Spleen (tissue), 11 donors: ENCODE measurements around the gene AMN. TPM values are rescaled to one million over a fixed set of nuclear protein-coding genes. Genes with fewer than 3 reads are reported as not detected.
A peak's percentile ranks its signal among the peaks of the same experiment; 100 is the strongest.

Source experiments
- DNase-seq: peaks from one replicate; pipeline ENCODE4 v3.0.0-alpha.2; 2020
- H3K27ac ChIP-seq, 8 donors: fragments of 200-600 bp; sonication (generic) in 7 of 8; 1 replicate in 4 of 8; 2 replicates in 4 of 8; pipeline versions ENCODE4 v1.5.0 to v1.8.0; 2016 to 2021; ENCODE audit warnings: inconsistent platforms in 4 of 8, mild to moderate bottlenecking in 4 of 8, moderate library complexity in 1 of 8
- H3K27me3 ChIP-seq, 7 donors: fragments of 200-600 bp; sonication (generic) in 6 of 7; replicated peaks in 1 of 7; 1 replicate in 4 of 7; 2 replicates in 3 of 7; pipeline versions ENCODE4 v1.5.0 to v1.8.0; 2016 to 2021; ENCODE audit warnings: inconsistent platforms in 3 of 7, mild to moderate bottlenecking in 1 of 7
- H3K36me3 ChIP-seq, 6 donors: fragments of 200-600 bp; sonication (generic) in 5 of 6; 1 replicate in 4 of 6; 2 replicates in 2 of 6; pipeline versions ENCODE4 v1.5.0 to v1.8.0; 2016 to 2021; ENCODE audit warnings: inconsistent platforms in 2 of 6
- H3K4me1 ChIP-seq, 6 donors: fragments of 200-600 bp; sonication (generic) in 5 of 6; 1 replicate in 3 of 6; 2 replicates in 3 of 6; pipeline versions ENCODE4 v1.5.0 to v1.8.0; 2016 to 2021; ENCODE audit warnings: inconsistent platforms in 3 of 6
- H3K4me3 ChIP-seq, 8 donors: fragments of 200-600 bp; sonication (generic) in 7 of 8; 1 replicate in 4 of 8; 2 replicates in 4 of 8; pipeline versions ENCODE4 v1.5.0 to v1.8.0; 2016 to 2021; ENCODE audit warnings: inconsistent platforms in 4 of 8, mild to moderate bottlenecking in 4 of 8, moderate library complexity in 2 of 8
- H3K9me3 ChIP-seq, 8 donors: fragments of 200-600 bp; sonication (generic) in 7 of 8; 1 replicate in 4 of 8; 2 replicates in 4 of 8; pipeline versions ENCODE4 v1.5.0 to v1.8.0; 2016 to 2021; ENCODE audit warnings: inconsistent platforms in 4 of 8
- POLR2A ChIP-seq, 3 donors: fragments of 450-650 bp; IDR thresholded peaks; one replicate each; pipeline ENCODE4 v1.5.1; 2017; ENCODE audit warnings: antibody characterized with exemption in 3 of 3, mild to moderate bottlenecking in 1 of 3
- POLR2AphosphoS5 ChIP-seq, 3 donors: sonication (generic); formaldehyde crosslinking; IDR thresholded peaks; one replicate each; pipeline ENCODE4 v1.5.1; 2017; ENCODE audit warnings: antibody characterized with exemption in 3 of 3
- WGBS, 5 donors: extraction: QIAGEN DNeasy Blood & Tissue Kit in 3 of 5; methylation state at CpG; one replicate each; pipeline versions ENCODE4 v1.1.5 to v1.1.7; 2013 to 2018; 5-methylcytosine and 5-hydroxymethylcytosine counted together
- intact Hi-C: fragments of 100-400 bp; cut with DNase I; formaldehyde crosslinking; loops from one replicate; pipeline ENCODE4 v1.15.0; 2023; ENCODE audit warnings: low total_unique reads
- polyA plus RNA-seq, 3 donors: library from polyadenylated mRNA; stranded (reverse); fragments of 200-250 nt; gene quantifications; one replicate each; pipeline ENCODE4 v1.2.1, GENCODE V29; 2013
- total RNA-seq, 7 donors: library from RNA; depleted of rRNA in 3 of 7; stranded (reverse); fragments of >200 nt in 3 of 7; fragmentation: NEBNext Ultra II Directional in 4 of 7; extraction: Animal tissue kit (Norgen Biotek cat#: 25700) in 4 of 7; gene quantifications; one replicate each; pipeline versions ENCODE4 v1.1.0 to v1.2.1, GENCODE V29; 2016 to 2021
- TF ChIP-seq, protein P1 (sequence below), 11 experiments: fragments of 200-600 bp in 7 of 11; fragments of 450-650 bp in 4 of 11; sonication (generic) in 4 of 11; IDR thresholded peaks in 8 of 11; conservative IDR thresholded peaks in 3 of 11; 1 replicate in 7 of 11; 2 replicates in 4 of 11; pipeline versions ENCODE4 v1.4.0 to v1.8.0; 2016 to 2021; ENCODE audit warnings: antibody characterized with exemption in 11 of 11, inconsistent platforms in 4 of 11, mild to moderate bottlenecking in 1 of 11
- donor health status: healthy with polysubstance abuse.
- donor health status: DM: no; HTN: no; CAD: no; lungs with moderate emphysema.
- donor health status: DM: no; HTN: no; CAD: no.
- donor health status: Bipolar disorder and iron deficiency.
- donor health status: healthy.
- donor health status: DM: no; HTN: no; CAD: no.
- donor health status: DM: yes; HTN: yes; CAD: no.

Gene AMN
- total and polyA plus RNA-seq, 10 donors = 0.65 to 3.0 (median 2.2) TPM

DNA sequence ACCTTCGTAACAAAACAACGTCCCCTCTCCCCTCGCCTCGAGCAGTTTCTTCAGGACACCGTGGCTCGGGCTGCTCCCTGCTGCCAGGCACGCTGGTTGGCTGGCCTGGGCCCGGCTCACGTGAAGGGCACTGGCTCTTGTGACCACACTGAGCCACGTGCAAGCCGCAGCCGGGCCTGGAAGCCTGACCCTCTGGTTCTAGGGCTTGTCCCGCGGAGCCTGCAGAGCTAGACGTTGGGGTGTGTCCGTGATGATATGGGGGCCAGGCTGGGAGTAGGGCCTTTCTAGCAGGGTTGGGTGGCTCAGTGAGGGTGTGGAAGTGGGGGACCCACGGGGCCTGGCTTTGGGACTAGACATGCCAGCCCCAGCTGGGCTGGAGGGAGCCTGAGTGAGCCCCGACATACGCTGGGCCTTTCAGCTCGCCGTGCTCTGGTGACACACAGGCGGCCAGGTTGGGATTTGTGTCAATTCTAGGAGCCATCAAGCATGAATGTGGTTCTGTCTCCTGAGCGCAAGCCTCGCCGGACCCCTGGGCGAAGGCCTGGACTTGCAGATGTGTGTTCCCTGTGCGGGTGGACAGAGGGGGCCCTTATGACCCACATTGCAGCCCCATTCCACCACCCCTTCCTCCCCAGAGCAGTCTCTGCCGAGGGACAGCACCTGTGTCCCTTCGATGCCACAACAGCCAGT, 13.6 kb upstream of the AMN start:
- Histone ChIP-seq H3K36me3 (peaks cover 3 to 96% (median 53%) of the 10 kb centered on the region in 6 donors), H3K27ac (no peak overlapping the region), H3K9me3 (no peaks in the 10 kb centered on the region), H3K27me3 (no peaks in the 10 kb centered on the region), H3K4me3 (no peak overlapping the region), H3K4me1 (peaks cover 0 to 18% (median 3%) of the 10 kb centered on the region in 6 donors)
- TF ChIP-seq POLR2AphosphoS5 (IDR thresholded peaks at IDR 0.05) (peak in 1 of 3 donors; percentile 42), POLR2A (IDR thresholded peaks at IDR 0.05) (no peak)
- DNase-seq = peak; percentile 75
- intact Hi-C loops = no loop called here
- WGBS, 5 donors = 90 to 95% (median 94%) methylated on average over 14 to 29 of the region's 29 CpGs

DNA sequence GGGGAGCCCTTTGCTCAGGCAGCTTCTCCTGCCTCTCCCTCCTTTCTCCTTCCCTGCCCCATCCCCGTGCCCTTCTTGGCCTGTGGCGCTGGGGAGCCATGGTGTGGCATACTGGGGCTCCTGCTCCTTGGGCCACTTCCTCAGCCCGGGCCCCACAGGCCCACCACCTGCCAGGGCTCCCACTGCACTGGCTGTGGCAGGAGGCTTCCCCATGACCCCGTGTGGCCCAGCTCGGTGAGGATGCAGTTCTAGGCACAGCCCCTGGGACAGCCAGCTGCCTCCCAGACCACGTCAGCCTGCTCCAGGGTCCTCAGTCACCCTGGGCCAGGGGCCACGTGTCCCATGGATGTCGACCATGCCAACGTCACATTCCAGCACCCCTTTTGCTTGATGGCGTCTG, 13.0 kb upstream of the AMN start:
- TF ChIP-seq, protein P1, sequence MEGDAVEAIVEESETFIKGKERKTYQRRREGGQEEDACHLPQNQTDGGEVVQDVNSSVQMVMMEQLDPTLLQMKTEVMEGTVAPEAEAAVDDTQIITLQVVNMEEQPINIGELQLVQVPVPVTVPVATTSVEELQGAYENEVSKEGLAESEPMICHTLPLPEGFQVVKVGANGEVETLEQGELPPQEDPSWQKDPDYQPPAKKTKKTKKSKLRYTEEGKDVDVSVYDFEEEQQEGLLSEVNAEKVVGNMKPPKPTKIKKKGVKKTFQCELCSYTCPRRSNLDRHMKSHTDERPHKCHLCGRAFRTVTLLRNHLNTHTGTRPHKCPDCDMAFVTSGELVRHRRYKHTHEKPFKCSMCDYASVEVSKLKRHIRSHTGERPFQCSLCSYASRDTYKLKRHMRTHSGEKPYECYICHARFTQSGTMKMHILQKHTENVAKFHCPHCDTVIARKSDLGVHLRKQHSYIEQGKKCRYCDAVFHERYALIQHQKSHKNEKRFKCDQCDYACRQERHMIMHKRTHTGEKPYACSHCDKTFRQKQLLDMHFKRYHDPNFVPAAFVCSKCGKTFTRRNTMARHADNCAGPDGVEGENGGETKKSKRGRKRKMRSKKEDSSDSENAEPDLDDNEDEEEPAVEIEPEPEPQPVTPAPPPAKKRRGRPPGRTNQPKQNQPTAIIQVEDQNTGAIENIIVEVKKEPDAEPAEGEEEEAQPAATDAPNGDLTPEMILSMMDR (IDR thresholded peaks at IDR 0.05 in 8 of 11, conservative IDR thresholded peaks at IDR 0.05 in 3 of 11) = no peak
- peak in 1 of 3 donors; percentile 17 for TF ChIP-seq POLR2AphosphoS5 (IDR thresholded peaks at IDR 0.05)
- H3K27ac ChIP-seq = no peak overlapping the region
- no peak overlapping the region for H3K4me3 ChIP-seq
- peaks cover 3 to 92% (median 48%) of the 10 kb centered on the region in 6 donors for H3K36me3 ChIP-seq
- peak; percentile 70 for DNase-seq
- peaks cover 1 to 23% (median 8%) of the 10 kb centered on the region in 6 donors for H3K4me1 ChIP-seq
- no peaks in the 10 kb centered on the region for H3K27me3 ChIP-seq
- 80 to 97% (median 91%) methylated on average over 7 to 10 of the region's 10 CpGs for WGBS, 5 donors
- H3K9me3 ChIP-seq = no peaks in the 10 kb centered on the region
- intact Hi-C loops = no loop called here

DNA sequence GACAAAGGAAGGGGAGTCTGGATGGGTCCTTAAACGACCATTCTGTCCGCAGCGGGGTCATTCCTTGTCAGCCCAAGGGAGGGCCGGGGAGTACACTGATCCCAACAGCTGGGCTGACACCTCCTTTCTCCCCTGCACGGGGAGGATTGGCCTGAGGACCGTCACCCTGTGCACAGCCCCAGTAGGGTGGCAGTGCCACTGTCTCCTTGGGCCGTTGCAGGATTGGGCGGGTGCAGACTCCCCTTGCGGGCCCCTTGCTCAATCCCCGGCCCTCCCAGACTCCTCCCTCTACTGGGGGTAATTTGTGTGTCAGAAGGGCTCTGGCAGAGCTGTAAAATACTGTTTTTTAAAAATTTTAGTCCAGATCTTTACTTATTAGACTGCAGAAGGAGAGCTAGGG, 12.6 kb upstream of the AMN start:
- intact Hi-C loops = no loop called here
- H3K4me3 ChIP-seq = no peak overlapping the region
- peak; percentile 50 for DNase-seq
- peaks cover 6 to 27% (median 12%) of the 10 kb centered on the region in 6 donors for H3K4me1 ChIP-seq
- TF ChIP-seq, protein P1 (IDR thresholded peaks at IDR 0.05 in 8 of 11, conservative IDR thresholded peaks at IDR 0.05 in 3 of 11) = no peak
- TF ChIP-seq POLR2AphosphoS5 (IDR thresholded peaks at IDR 0.05) = no peak
- H3K9me3 ChIP-seq = no peaks in the 10 kb centered on the region
- whole genome bisulfite sequencing, 5 donors = 72 to 88% (median 83%) methylated on average over 10 of the region's 10 CpGs
- H3K36me3 ChIP-seq = peaks cover 3 to 87% (median 45%) of the 10 kb centered on the region in 6 donors
- H3K27me3 ChIP-seq = no peaks in the 10 kb centered on the region
- no peak overlapping the region for H3K27ac ChIP-seq

DNA sequence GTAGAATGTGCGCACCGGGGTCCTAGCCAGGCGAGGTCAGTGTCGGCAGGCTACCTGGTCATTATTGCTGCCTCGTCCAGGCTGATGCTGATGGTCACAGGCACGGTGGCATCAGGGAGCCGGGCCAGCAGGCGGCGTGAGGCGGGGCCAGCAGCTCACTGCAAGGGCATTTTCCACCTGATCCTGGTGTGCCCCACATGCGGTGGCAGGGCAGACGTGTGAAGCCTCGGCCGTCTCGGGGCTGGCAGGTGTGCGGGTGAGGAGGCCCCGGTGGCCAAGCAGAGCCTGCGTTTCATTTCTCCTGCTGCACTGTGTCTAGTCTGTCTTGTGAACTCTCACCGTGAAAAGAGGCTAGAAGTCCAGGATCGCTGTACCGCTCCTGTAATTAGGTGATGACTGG, 12.0 kb upstream of the AMN start:
- no peak for TF ChIP-seq POLR2A (IDR thresholded peaks at IDR 0.05)
- TF ChIP-seq, protein P1 (IDR thresholded peaks at IDR 0.05 in 8 of 11, conservative IDR thresholded peaks at IDR 0.05 in 3 of 11) = no peak
- TF ChIP-seq POLR2AphosphoS5 (IDR thresholded peaks at IDR 0.05) = peak in 1 of 3 donors; percentile 23
- DNase-seq = peak; percentile 45
- Histone ChIP-seq H3K4me1 (peaks cover 8 to 33% (median 18%) of the 10 kb centered on the region in 6 donors), H3K9me3 (no peaks in the 10 kb centered on the region), H3K36me3 (peaks cover 3 to 82% (median 40%) of the 10 kb centered on the region in 6 donors), H3K27me3 (no peaks in the 10 kb centered on the region), H3K4me3 (no peak overlapping the region), H3K27ac (no peak overlapping the region)
- intact Hi-C loops = no loop called here
- 88 to 95% (median 90%) methylated on average over 17 to 21 of the region's 21 CpGs for WGBS, 5 donors
